Naive thymus-derived CD8-positive, alpha-beta T cell (primary cell): ENCODE results near the gene SRXN1. TPM values are rescaled to one million over a fixed set of nuclear protein-coding genes. Genes with fewer than 3 reads are reported as not detected.
"Not testable (repeated sequence)": the region's sequence is repeated elsewhere in the genome, so short reads cannot be mapped to it uniquely, and the experiment has no call there.

ENCODE experiments used
- ATAC-seq, 2 donors: fragments of 150-1000 bp; cut with Tn5 transposase in 1 of 2; sonication (Bioruptor Pico), chemical (Tn5 transposase) in 1 of 2; 1 replicate in 1 of 2; 2 replicates in 1 of 2; pipeline ENCODE4 v1.10.0; 2021; ENCODE audit warnings: mild to moderate bottlenecking in 2 of 2, moderate library complexity in 2 of 2
- POLR2A ChIA-PET: fragments of 350-600 bp; sonication (Branson Sonifier 250); formaldehyde crosslinking; loops from one replicate; lab custom pipeline; 2021; ENCODE audit warnings: antibody characterized with exemption; lab: Charles Lee
- DNase-seq, 10 donors: peaks; one replicate each; pipeline versions ENCODE4 v3.0.0 to v3.0.0-alpha.2; 2020 to 2022
- H3K27ac Mint-ChIP-seq, 10 donors: one replicate each; pipeline ENCODE4 v1.8.0; 2020 to 2022; ENCODE audit warnings: mild to moderate bottlenecking in 10 of 10, mixed read lengths in 10 of 10, moderate library complexity in 4 of 10, inconsistent platforms in 1 of 10
- H3K27me3 Mint-ChIP-seq, 5 donors: one replicate each; pipeline ENCODE4 v1.8.0; 2021 to 2022; ENCODE audit warnings: mixed read lengths in 5 of 5
- H3K36me3 Mint-ChIP-seq, 3 donors: one replicate each; pipeline ENCODE4 v1.8.0; 2020 to 2022; ENCODE audit warnings: mixed read lengths in 3 of 3, mild to moderate bottlenecking in 2 of 3, inconsistent platforms in 1 of 3
- H3K4me1 Mint-ChIP-seq, 4 donors: one replicate each; pipeline ENCODE4 v1.8.0; 2021 to 2022; ENCODE audit warnings: mixed read lengths in 4 of 4
- H3K4me3 Mint-ChIP-seq, 10 donors: one replicate each; pipeline ENCODE4 v1.8.0; 2020 to 2022; ENCODE audit warnings: mild to moderate bottlenecking in 10 of 10, mixed read lengths in 10 of 10, moderate library complexity in 6 of 10, inconsistent platforms in 1 of 10
- H3K9me3 Mint-ChIP-seq, 9 donors: one replicate each; pipeline ENCODE4 v1.8.0; 2020 to 2022; ENCODE audit warnings: mixed read lengths in 9 of 9, mild to moderate bottlenecking in 3 of 9, inconsistent platforms in 1 of 9, moderate library complexity in 1 of 9
- polyA plus RNA-seq, 3 donors: library from polyadenylated mRNA; unstranded; fragments of 300-500 nt; fragmentation: Illumina TruSeq; gene quantifications; one replicate each; pipeline ENCODE4 v1.2.3, GENCODE V29; 2021
- total RNA-seq, 8 experiments: library from RNA in 2 of 8; stranded (reverse) in 2 of 8; gene quantifications; one replicate each; pipeline ENCODE4 v1.2.3 and lab custom pipeline; 2021 to 2026

SRXN1 gene
- total and polyA plus RNA-seq, 5 experiments from 2014 or later = 0.26 to 15.6 (median 2.4) TPM

GRCh38 chr20:647479-648019 lies 5.5 kb downstream of the SRXN1 start:
- DNase-seq (no peak), ATAC-seq (no peak)
- H3K9me3 Mint-ChIP-seq = no peaks in the 10 kb centered on the region
- peaks cover 0 to 4% (median 0%) of the 10 kb centered on the region in 3 donors for H3K36me3 Mint-ChIP-seq
- H3K4me3 Mint-ChIP-seq = no peak overlapping the region
- peaks cover 0 to 24% (median 13%) of the 10 kb centered on the region in 4 donors for H3K4me1 Mint-ChIP-seq
- H3K27ac Mint-ChIP-seq = no peak overlapping the region
- H3K27me3 Mint-ChIP-seq = peaks cover 6 to 59% (median 16%) of the 10 kb centered on the region in 5 donors
- POLR2A ChIA-PET = no interaction called here

GRCh38 chr20:646868-647233 lies 6.1 kb downstream of the SRXN1 start:
- Mint-ChIP-seq H3K27ac (peak overlapping the region in 1 of 10 donors; percentile 59), H3K27me3 (peaks cover 6 to 53% (median 16%) of the 10 kb centered on the region in 5 donors), H3K4me3 (no peak overlapping the region), H3K4me1 (peaks cover 0 to 17% (median 10%) of the 10 kb centered on the region in 4 donors), H3K36me3 (peaks cover 0 to 4% (median 0%) of the 10 kb centered on the region in 3 donors), H3K9me3 (no peaks in the 10 kb centered on the region)
- no peak for ATAC-seq
- no peak for DNase-seq
- POLR2A ChIA-PET = no interaction called here

- peak overlapping the region in 1 of 10 donors; percentile 59 for H3K27ac Mint-ChIP-seq
- H3K9me3 Mint-ChIP-seq = no peaks in the 10 kb centered on the region
Observed at GRCh38 chr20:646107-646867, 6.7 kb downstream of the SRXN1 start.

GRCh38 chr20:645318-646106 lies 7.5 kb downstream of the SRXN1 start:
- Mint-ChIP-seq H3K9me3 (no peaks in the 10 kb centered on the region), H3K36me3 (peaks cover 0 to 4% (median 0%) of the 10 kb centered on the region in 3 donors), H3K4me1 (peaks cover 5 to 18% (median 12%) of the 10 kb centered on the region in 4 donors), H3K4me3 (no peak overlapping the region), H3K27me3 (peaks cover 6 to 39% (median 21%) of the 10 kb centered on the region in 5 donors), H3K27ac (no peak overlapping the region)
- peak; percentile 69 to 78 for ATAC-seq
- peak; percentile 15 to 77 (median 59) for DNase-seq
- POLR2A ChIA-PET = no interaction called here

More at GRCh38 chr20:646107-646867, 6.7 kb downstream of the SRXN1 start:
- H3K4me3 Mint-ChIP-seq = no peak overlapping the region
- peaks cover 0 to 4% (median 0%) of the 10 kb centered on the region in 3 donors for H3K36me3 Mint-ChIP-seq
- peaks cover 4 to 16% (median 10%) of the 10 kb centered on the region in 4 donors for H3K4me1 Mint-ChIP-seq
- ATAC-seq = no peak
- no peak for DNase-seq
- POLR2A ChIA-PET = no interaction called here
- peaks cover 6 to 47% (median 18%) of the 10 kb centered on the region in 5 donors for H3K27me3 Mint-ChIP-seq

- DNase-seq (no peak), ATAC-seq (no peak)
- POLR2A ChIA-PET = no interaction called here
Observed at GRCh38 chr20:644692-645317, 8.2 kb downstream of the SRXN1 start.

GRCh38 chr20:642398-643174 lies 10.4 kb downstream of the SRXN1 start:
- DNase-seq (no peak), ATAC-seq (no peak)
- Mint-ChIP-seq H3K4me3 (peak overlapping the region; percentile 5 to 75 (median 45)), H3K27ac (no peak overlapping the region), H3K36me3 (peaks cover 0 to 2% (median 0%) of the 10 kb centered on the region in 3 donors), H3K27me3 (peaks cover 6 to 26% (median 20%) of the 10 kb centered on the region in 5 donors), H3K9me3 (no peaks in the 10 kb centered on the region), H3K4me1 (peaks cover 3 to 18% (median 12%) of the 10 kb centered on the region in 4 donors)
- POLR2A ChIA-PET = no interaction called here

More at GRCh38 chr20:644692-645317, 8.2 kb downstream of the SRXN1 start:
- H3K27me3 Mint-ChIP-seq = peaks cover 6 to 32% (median 21%) of the 10 kb centered on the region in 5 donors
- no peaks in the 10 kb centered on the region for H3K9me3 Mint-ChIP-seq
- H3K27ac Mint-ChIP-seq = no peak overlapping the region
- H3K4me1 Mint-ChIP-seq = peaks cover 3 to 18% (median 12%) of the 10 kb centered on the region in 4 donors
- H3K4me3 Mint-ChIP-seq = no peak overlapping the region
- H3K36me3 Mint-ChIP-seq = peaks cover 0 to 4% (median 2%) of the 10 kb centered on the region in 3 donors

GRCh38 chr20:642013-642397 lies 11.0 kb downstream of the SRXN1 start:
- H3K36me3 Mint-ChIP-seq, H3K27ac Mint-ChIP-seq, H3K9me3 Mint-ChIP-seq, H3K4me3 Mint-ChIP-seq, ATAC-seq, POLR2A ChIA-PET, DNase-seq: not testable (repeated sequence)
- peaks cover 3 to 18% (median 12%) of the 10 kb centered on the region in 4 donors for H3K4me1 Mint-ChIP-seq
- peaks cover 6 to 29% (median 20%) of the 10 kb centered on the region in 5 donors for H3K27me3 Mint-ChIP-seq

GRCh38 chr20:641516-641875 lies 11.5 kb downstream of the SRXN1 start:
- POLR2A ChIA-PET = no interaction called here
- Mint-ChIP-seq H3K4me1 (peaks cover 3 to 18% (median 12%) of the 10 kb centered on the region in 4 donors), H3K27me3 (peaks cover 6 to 29% (median 20%) of the 10 kb centered on the region in 5 donors), H3K9me3 (no peaks in the 10 kb centered on the region), H3K27ac (peak overlapping the region in 4 of 10 donors; percentile 3 to 32 (median 22)), H3K36me3 (peaks cover 0 to 2% (median 0%) of the 10 kb centered on the region in 3 donors), H3K4me3 (peak overlapping the region in 9 of 10 donors; percentile 20 to 70 (median 60))
- no peak for ATAC-seq
- no peak for DNase-seq

GRCh38 chr20:640674-641515 lies 12.1 kb downstream of the SRXN1 start:
- H3K4me3 Mint-ChIP-seq = peak overlapping the region; percentile 20 to 70 (median 56)
- H3K9me3 Mint-ChIP-seq = no peaks in the 10 kb centered on the region
- peak overlapping the region in 4 of 10 donors; percentile 28 to 69 (median 48) for H3K27ac Mint-ChIP-seq
- ATAC-seq (no peak), DNase-seq (no peak)
- H3K36me3 Mint-ChIP-seq = peaks cover 0 to 2% (median 0%) of the 10 kb centered on the region in 3 donors
- H3K4me1 Mint-ChIP-seq = peaks cover 3 to 17% (median 12%) of the 10 kb centered on the region in 4 donors
- peaks cover 6 to 31% (median 20%) of the 10 kb centered on the region in 5 donors for H3K27me3 Mint-ChIP-seq
- POLR2A ChIA-PET = no interaction called here

GRCh38 chr20:638579-638978 lies 14.4 kb downstream of the SRXN1 start:
- no peak overlapping the region for H3K27ac Mint-ChIP-seq
- H3K4me1 Mint-ChIP-seq = peaks cover 2 to 14% (median 9%) of the 10 kb centered on the region in 4 donors
- ATAC-seq (no peak), DNase-seq (no peak)
- POLR2A ChIA-PET = no interaction called here
- H3K27me3 Mint-ChIP-seq = peaks cover 5 to 27% (median 9%) of the 10 kb centered on the region in 5 donors
- H3K9me3 Mint-ChIP-seq = no peaks in the 10 kb centered on the region
- peaks cover 0 to 2% (median 0%) of the 10 kb centered on the region in 3 donors for H3K36me3 Mint-ChIP-seq
- no peak overlapping the region for H3K4me3 Mint-ChIP-seq

GRCh38 chr20:637559-637958 lies 15.4 kb downstream of the SRXN1 start:
- Mint-ChIP-seq H3K4me3 (no peak overlapping the region), H3K27ac (peak overlapping the region in 1 of 10 donors; percentile 62), H3K9me3 (no peaks in the 10 kb centered on the region), H3K36me3 (peaks cover 0 to 2% (median 0%) of the 10 kb centered on the region in 3 donors), H3K27me3 (peaks cover 0 to 17% (median 2%) of the 10 kb centered on the region in 5 donors), H3K4me1 (peaks cover 2 to 7% (median 6%) of the 10 kb centered on the region in 4 donors)
- POLR2A ChIA-PET = no interaction called here
- no peak for ATAC-seq
- DNase-seq = no peak
